CD4-positive, alpha-beta T cell treated with Interleukin-10 for 1 hour (primary cell): Measurements from ENCODE around the gene PLEKHG3.
A peak's percentile ranks its signal among the peaks of the same experiment; 100 is the strongest.

Experiments
- DNase-seq: peaks from one replicate; pipeline ENCODE4 v3.0.0-alpha.2; 2020

Gene PLEKHG3

DNA sequence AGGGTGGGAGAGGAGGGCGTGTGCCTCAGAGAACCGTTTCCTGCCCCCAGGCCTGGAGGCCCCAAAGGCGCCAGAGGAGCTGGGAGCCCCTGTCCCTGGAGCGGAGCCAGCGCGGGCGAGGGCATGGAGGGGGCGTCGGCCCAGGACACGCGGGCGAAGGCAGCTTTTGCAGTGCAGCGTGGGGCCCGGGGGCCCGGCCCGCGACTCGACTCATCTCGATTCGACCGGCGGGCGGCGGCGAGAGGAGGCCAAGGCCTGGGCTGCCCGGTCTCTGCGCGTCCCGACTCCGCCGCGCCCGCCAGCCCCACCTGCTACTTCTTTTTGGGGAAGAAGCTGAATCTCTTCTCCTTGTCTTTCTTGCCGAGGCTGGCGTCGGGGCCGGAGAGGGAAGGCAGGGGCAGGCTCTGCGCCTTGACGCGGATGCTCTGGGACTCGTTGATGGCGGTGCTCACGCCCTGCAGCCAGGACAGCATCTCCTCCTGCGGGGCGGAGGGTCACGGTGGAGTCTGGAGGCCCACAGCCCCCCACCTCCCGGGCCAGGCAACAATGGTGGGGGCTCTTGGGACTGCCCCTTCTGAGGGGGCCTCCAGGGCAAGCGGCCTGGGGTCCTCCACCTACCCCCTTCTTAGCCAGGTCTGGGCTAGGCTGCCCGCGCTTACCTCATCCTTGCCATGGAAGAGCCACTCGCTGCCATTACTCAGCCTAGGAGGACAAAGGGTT, 44.9 kb downstream of the PLEKHG3 start:
- DNase-seq: no peak

DNA sequence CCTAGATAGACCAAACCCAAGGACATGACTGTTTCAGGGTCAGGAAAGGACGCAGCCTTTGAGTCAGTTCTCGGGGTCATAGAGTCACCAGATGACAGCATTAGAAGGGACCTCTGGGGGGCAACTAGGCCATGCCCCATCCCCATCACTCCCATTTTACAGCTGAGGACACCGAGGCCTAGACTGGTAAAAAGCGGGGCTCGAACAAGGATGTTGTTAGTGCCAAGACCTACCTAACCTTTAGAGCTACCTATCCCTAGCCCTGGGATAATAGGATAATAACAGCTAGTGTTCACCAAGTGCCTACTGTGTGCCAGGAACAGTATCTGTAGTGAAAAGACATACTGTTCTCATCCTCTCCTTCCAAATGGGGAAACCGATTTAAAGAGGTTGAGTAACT, 48.7 kb downstream of the PLEKHG3 start:
- no peak for DNase-seq

DNA sequence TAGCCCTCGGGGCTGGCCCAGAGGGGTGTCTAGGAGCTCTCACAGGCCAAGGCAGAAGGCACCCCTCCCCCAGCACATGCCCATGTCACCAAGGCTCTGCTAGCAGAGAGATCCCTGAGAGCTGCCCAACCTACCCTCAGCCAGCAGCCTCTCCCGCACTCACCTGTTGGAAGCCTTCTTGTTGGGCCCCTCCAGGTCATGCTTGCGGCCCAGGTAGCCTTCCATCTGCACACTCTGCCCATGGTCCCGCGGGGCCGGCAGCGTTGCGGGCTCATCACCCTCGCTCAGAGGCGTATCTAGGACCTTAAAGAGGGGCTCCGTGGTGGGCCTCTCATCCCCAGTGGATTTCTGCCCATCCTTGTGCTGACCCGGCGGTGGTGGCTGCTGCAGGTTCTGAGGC, 49.1 kb downstream of the PLEKHG3 start:
- no peak for DNase-seq

DNA sequence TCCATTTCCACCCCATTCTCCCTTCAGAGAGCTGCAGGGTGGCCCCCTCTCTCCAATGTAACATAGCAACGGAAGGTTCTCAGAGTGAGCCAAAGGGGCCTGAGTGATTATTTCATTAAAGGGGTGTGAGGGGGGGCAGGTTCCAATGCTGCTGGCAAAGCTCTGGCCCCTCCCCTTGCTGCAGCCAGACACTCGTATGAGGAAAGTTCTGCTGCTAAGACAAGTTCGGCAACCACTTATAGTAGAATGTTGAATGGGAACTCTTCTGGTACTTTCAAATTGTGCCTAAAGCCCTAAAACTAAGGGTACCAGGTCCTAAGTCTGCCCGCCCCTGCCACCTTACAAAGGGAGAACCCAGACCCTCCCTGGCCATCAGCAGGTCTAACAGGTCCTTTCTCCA, 49.8 kb downstream of the PLEKHG3 start:
- DNase-seq: no peak

DNA sequence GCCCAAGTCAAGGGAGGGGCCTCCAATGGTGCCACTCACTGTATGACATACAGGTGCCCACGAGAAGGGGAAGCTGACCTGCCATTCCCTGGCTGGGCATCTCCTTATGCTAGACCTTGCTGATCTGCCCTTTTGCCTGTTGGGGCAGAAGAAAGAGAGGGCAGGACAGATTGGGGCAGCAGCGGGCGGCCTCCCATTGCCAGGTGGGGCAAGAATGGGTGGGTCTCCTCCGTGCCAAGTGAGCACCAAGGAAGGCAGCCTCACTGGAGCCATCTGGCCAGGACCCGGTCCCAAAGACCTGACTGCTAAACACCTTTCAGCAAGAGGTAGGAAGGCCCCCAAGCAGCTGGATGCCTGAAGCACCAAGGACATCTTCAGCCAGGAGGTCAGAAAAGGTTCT, 50.5 kb downstream of the PLEKHG3 start:
- DNase-seq: no peak

DNA sequence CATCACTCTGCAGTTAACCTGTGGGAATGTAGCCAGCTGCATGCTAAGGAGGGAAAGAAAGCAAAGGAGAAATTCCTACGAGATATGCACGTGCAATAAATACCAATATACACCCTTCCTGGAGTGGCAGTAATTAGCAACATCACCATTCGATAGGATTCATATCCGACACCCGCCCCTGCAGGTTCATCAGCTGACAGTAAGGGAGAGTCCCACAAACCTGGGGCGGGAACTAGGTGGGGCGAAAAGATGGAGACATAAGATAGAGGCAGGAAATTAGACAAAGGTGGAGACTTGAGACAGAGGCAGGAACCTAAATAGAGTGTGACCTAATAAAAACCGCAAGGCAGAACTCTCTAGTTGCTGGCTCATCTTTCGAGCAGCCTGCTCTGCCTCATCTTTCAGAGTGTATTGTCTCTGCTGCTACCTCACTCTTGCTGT, 51.6 kb downstream of the PLEKHG3 start:
- DNase-seq: peak; percentile 87

DNA sequence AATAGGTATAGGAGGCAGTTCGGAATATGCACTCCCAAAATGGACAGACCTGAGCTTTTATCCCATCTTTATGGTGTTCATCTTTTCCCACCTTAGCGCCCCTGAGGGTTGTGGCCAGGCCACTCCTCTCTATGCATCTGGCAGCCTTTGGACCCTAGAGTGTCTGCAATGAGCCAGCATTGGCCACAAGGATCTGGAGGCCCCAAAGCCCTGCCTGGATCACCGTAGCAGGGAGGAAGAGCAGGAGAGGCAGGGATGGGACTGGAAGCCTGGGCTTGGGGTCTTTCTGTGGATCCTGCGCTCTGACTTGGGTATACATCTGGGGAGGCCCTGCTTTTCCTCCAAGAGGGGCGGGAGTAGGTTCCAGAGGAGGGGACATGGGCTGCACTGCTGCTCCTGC, 52.5 kb downstream of the PLEKHG3 start:
- DNase-seq: no peak

DNA sequence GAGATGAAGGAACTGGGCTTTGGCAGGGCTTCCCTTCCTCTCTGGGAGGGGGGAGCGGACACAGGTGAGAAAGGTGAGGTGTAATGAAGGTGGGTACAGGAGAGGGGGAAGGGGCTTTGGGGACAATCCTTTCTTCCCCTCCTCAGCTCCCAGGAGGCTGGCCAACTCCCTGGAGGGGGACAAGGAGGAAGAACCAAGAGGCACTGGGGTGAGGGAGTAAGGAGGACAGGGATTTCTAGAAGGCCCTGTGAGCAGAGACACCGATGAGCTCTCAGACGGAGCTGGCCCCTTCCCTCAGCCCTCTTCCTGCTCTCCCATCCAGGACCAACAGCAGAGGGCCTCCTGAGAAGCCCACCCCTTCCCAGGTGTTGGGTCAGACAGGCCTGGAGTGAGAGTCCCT, 53.4 kb downstream of the PLEKHG3 start:
- no peak for DNase-seq

DNA sequence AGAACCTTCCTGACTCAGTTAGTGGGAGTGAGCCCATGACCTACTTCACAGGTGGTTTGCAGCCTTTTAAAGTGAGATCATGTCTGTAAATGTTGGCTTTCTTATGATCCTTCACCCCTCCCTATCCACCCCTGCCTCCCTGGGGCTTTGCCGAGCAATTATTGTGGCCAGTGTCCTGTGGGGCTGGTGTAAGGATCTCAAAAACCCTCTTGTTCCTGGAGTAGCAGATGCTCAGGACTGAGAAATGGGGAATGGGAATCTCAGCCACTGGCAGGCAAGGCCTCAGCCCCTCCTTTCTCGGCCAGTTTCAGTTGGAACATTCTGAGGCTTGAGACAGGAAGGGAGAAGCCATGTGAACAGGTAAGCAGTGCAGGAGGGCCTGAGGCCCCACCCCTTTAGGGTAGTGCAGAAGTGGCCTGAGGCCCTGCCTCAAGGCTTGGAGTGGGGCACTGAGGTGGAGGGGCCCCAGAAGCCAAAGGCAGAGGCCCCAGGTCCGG, 53.8 kb downstream of the PLEKHG3 start:
- DNase-seq: peak; percentile 32

DNA sequence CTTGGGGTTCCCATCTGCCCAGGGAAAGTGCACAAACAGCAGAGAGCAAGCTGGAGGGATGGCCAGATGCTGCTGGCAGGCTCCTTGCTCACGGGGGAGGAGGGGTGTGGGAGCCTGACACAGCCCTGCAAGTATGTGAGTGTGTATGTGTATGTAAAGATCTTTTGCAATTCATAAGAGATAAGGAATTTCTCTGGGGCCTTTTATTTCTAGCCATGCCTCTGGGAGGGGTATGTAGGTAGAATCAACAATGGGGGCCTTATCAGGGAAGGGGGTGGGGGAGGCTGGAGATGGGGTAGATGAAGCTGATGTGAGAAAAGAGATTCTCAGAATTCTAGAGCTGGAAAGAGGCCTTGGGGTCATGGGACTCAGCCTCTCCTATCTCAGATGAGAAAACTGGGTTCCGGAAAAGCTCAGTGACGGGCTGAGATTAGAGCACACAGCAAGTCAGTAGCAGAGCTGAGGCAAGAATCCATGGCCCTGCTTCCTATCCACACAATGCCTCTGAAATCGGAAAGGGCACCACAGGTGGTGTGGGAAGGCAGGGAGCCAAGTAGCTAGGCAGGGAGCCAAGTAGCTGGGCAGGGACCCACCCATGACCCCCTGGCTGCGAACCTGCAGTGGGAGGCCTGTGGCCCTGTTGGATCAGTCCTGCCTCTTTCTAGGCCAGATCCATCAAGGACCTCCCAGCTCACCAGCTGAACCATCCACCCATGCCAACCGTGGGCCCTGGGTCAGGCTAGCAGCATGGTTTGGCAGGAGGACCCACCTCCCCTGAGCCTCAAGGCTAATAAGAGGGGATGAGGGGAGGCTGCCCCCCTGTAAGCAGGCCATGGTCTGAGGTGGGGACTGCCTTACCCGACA, 54.7 kb downstream of the PLEKHG3 start:
- no peak for DNase-seq

DNA sequence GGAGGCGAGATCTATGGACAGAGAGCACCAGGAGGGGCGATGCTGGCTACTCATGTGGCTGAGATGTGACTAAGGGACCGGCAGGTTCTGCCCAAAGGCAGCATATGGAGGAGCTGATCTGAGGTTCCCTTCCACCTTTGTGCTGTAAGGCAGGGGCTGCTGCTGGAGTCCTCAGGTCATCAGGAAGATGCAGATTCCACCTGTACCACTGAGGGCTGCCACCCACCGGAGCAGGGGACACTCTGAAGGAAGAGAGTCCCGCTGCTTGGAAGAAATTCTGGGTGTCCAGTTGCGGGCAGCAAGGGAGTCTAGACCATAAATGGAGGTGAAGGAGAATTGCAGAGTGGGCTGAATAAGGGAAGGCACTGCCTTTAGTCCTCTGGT, 55.3 kb downstream of the PLEKHG3 start:
- DNase-seq: no peak

DNA sequence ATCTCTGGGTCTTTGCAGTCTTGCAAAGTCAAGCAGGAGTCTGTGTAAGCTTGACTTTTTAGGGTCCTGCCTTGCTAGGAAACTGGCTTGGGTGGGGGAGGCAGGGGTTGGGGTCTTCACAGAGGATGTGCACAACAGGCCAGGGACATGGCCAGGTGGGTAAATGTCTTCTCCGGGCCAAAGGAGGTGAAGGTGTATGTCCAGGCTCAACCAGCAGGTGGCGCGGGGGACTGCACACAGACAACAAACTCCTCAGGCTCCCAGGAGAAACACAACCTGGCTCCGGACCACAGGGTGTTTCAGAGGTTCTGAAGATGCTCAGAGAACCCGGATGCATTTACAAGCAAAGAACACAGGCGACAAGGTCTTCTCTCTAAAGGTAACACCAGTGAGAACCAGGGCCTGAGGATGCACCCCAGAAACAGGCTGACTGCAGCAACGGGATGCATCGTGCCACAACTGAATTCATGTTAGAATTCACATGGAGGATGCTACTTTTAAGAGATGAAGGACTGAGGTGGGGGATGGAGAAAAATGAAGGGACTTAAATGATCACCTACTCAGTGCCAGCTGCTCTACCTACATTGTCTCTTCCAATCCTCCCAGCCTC, 56.0 kb downstream of the PLEKHG3 start:
- peak; percentile 68 for DNase-seq

DNA sequence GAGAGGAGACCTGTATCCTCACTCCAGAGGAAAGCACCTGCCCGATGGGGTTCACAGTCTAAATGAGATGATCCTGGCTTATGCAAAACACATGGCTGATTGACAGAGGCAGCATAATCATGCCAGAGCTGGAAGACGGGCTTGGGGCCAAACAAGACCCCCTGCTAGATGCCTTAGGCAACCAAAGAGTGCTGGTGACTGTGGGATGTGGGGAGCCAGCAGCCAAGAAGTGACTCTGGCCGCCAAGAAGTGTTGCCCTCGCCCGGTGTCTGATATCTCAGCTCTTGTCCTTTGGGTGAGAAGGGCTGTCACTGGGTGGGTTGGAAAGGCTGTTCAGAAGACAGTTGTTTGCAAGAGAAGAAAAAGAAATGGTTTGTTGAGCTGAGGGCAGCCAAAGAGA, 56.7 kb downstream of the PLEKHG3 start:
- DNase-seq: no peak

DNA sequence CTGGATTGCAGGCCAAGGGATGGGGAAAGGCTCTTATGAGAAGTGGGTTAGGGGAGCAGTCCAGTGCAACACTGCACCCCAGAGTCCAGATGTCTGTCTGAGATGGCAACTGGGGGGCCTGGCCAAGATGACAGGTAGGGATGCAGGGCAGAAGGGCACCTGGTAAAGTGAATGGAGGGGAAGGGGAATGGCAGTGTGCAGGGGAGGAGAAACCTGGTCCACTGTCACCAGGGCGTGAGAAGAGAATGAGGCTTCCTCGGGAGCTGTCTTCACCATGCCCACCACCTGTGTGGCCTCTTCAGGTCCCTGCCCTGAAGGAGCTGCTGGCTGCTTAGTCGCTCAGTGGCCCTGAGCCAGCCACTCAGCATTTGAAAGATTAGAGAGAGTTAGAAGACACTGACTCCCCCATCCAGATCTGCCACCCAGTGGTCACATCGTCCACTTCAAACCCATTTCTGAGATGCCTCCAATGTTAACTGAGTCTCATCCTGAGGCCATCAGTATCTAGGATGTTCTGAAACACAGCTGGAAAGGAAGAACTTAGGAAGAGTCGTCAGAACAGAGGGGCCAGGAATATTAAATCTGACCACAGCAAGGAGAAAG, 57.3 kb downstream of the PLEKHG3 start:
- no peak for DNase-seq

DNA sequence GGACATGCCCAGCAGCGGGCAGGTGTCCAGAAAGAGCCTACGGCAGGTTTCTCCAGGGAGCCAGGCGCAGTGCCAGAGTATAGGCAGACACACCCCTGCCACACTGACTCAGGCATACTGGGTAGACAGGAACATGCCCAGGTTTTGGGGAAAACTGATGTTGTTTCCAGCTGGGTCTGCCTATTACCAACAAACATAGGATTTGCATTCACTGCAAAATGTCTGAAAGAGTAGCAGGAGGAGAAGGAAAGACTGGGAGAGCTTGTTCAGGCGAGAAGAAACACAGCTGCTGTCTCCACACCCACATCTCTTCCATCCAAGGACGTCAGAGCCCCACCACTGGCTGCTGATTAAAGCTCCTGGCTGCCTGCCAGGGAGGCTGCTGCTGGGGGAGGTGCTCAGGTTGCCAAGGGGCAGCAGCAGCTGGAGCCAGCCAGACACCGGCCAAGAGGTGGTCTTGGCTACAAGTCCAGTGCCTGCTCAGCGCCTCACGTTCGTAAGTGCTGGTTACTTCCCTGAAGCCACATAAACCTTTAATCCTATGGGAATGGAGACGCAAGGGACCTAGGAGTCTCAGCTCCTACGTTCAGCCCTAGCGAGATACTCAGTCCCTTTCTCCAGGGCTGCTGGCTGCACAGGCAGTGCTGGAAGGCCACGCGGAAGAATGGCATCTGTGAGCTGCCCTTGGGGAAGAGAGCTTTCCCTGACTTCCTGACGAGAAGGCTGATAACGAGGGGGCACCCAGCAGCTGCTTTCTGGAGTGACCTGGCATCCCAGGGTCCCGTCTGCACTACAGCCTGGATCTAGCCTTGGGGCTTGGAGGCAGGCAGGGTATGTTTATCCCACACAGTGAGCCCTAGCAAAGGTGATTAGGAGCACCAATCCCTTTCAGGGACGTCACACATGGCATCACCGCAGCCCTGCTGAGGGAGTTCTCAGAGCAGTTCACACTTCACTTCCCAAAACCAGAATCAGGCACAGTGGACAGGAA, 58.1 kb downstream of the PLEKHG3 start:
- peak; percentile 54 for DNase-seq

DNA sequence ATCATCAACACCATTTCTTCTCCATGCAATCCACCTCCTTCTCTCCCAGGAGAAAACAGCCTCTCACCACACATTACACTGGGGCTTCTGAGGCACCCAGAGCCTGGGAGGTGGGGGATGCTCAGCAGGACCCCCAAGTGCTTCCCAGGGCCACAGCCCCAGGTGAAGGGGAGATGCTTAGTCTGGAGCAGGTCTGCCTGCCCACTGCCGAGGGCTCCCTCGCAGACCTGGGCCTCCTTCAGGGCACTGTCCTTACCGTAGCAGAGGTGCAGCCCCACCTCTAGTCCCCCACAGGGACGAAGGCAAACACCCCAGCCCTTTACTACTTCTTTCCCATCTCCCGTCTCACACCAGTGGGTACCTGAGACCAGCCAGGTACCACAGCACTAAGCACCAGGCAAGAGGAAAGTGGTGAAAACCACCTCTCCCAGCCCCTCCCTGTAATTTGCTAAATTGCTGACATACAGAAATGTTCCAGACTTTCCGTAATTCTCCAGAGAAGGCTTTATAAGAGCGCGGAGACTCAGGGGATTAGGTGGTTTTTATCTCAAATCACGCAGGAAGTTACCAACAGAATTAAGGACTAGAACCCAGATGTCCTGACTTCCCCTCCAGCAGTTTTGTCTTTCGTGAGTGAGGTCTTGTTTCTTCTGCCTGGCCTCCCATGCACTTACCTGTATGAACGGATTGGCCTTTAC, 59.0 kb downstream of the PLEKHG3 start:
- no peak for DNase-seq

DNA sequence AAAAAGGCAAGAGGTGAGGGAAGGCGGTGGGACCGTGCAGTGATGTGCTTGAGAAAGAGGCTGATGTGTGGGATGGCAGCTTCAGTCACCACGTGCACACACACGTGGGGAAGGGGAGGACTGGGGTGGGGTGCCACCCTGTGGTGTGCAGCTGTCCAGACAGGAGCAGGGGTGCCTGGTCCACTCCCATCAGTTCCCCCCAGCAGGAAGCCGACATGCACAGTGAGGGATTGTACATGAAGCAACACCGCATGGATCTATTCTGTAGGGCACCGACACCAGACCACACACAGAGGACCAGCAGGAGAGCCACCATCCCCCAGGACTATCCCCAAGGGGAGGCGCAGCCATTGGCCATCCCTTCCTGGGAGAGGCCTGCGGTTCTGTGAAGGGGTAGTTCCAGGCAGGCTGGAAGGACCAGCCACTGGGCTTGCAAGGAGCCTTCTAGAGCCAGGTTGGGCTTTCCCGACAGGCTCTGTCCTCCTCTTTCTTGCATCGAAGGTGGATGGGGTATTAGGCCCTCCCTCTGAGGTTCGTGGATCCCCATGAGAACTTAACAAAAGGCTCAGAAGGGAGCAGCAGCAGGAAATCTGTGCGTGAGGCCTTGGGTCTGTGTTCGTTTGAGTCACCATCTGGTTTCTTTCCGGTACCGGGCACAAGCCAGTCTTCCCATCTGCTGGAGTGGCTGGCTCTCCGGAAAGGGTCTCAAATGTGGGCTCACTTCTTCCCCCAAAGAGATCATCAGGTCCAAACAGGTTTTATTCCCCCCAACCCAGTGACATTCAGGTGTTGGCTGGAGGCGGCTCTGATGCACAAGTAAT, 59.8 kb downstream of the PLEKHG3 start:
- no peak for DNase-seq

DNA sequence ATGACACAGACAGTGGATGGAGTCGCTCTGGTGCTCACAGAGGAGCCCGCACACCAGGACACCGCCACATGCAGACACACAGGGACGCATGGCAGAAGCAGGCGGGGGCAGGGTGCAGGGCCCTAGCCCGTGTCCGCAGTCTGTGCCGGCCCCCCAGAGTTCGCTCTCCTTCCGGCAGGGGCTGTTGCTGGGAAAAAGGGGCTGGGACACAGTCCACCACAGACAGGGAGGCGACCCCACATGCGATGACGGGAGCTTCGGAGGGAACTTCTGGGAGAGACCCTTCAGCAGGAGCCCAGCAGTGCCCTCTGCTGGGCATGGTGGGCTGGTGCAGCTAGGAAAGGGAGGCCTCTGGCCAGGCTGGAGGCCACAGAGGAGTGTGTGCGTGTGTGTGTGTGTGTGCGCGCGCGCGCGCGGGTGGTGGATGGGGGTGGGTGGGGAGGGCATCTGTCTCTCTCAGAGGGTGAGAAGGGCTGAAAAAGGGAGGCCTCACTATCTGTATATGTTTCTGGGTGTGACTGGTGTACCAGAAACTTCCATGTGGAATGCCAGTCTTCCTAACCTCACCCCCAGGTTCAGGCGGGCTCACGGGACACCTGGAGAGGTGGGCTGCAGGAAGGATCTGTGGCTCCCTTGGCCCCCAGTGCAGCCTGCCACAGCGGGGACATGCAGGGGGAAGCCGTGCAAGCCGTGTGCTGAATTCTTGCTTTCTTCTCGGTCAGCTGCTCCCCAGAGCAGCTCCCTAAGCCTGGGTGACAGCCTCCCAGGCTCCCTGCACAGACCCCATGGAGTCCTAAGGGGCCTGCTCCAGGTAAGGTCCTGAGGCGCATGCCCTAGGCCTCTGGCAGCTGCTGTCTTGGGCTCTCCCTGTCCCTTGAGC, 60.7 kb downstream of the PLEKHG3 start:
- DNase-seq: peak; percentile 80

DNA sequence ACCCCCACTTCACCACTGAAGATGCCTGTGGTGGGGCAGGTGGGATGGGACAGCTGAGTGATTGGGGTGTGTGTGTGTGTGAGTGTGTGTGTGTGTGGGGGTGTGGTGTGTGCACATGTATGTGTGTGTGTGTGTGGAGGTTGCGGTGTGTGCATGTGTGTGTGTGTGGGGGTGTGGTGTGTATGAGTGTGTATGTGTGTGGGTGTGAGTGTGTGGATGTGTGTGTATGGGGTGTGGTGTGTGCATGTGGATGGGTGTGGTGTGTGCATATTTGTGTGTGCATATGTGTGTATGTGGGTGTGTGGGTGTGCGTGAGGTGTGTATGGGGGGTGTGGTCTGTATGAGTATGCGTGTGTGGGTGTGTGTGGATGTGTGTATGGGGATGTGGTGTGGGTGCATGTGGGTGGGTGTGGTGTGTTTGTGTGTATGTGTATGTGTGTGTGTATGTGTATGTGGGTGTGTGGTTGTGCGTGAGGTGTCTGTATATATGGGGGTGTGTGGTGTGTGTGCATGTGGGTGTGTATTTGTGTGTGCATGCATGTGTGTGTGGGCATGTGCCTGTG, 61.6 kb downstream of the PLEKHG3 start:
- no peak for DNase-seq
